Endodermal cell (in vitro differentiated cells): ENCODE results near the gene BAIAP2. TPM values are rescaled to one million over a fixed set of nuclear protein-coding genes. Genes with fewer than 3 reads are reported as not detected.

Source experiments
- DNase-seq: peaks from one replicate; pipeline ENCODE4 v3.0.0-alpha.2; 2017
- H3K27ac ChIP-seq: 2 replicates; pipeline ENCODE4 v1.5.1; 2013; ENCODE audit warnings: mild to moderate bottlenecking, low read depth, low read length, moderate library complexity
- H3K27me3 ChIP-seq: 2 replicates; pipeline ENCODE4 v1.6.1; 2013; ENCODE audit warnings: mild to moderate bottlenecking, low read length, moderate library complexity; ENCODE audit not compliant: insufficient read depth, control insufficient read depth, poor library complexity, severe bottlenecking
- H3K36me3 ChIP-seq: 2 replicates; pipeline ENCODE4 v1.7.0; 2013; ENCODE audit warnings: mild to moderate bottlenecking, low read length, moderate library complexity; ENCODE audit not compliant: control insufficient read depth, insufficient read depth
- H3K4me1 ChIP-seq: one replicate; pipeline ENCODE4 v1.7.0; 2013; ENCODE audit warnings: low read length; ENCODE audit not compliant: control insufficient read depth, insufficient read depth
- H3K4me3 ChIP-seq: 2 replicates; pipeline ENCODE4 v1.5.1; 2013; ENCODE audit warnings: mild to moderate bottlenecking, low read length, moderate library complexity
- H3K9ac ChIP-seq: 2 replicates; pipeline ENCODE4 v1.6.1; 2013; ENCODE audit warnings: mild to moderate bottlenecking, low read length, moderate library complexity; ENCODE audit not compliant: poor library complexity, severe bottlenecking; ENCODE audit errors: extremely low read depth
- H3K9me3 ChIP-seq: 2 replicates; pipeline ENCODE4 v1.6.1; 2013; ENCODE audit warnings: mild to moderate bottlenecking, low read length, moderate library complexity; ENCODE audit not compliant: control insufficient read depth
- H3K27ac Mint-ChIP-seq: 2 replicates; pipeline ENCODE4 v1.8.0; 2020; ENCODE audit warnings: mixed read lengths
- H3K27me3 Mint-ChIP-seq: 2 replicates; pipeline ENCODE4 v1.8.0; 2021; ENCODE audit warnings: mild to moderate bottlenecking, mixed read lengths; ENCODE audit not compliant: insufficient read depth
- H3K36me3 Mint-ChIP-seq: 2 replicates; pipeline ENCODE4 v1.8.0; 2020; ENCODE audit warnings: low read depth, mixed read lengths
- H3K4me1 Mint-ChIP-seq: 2 replicates; pipeline ENCODE4 v1.8.0; 2020; ENCODE audit warnings: mixed read lengths
- H3K4me3 Mint-ChIP-seq: 2 replicates; pipeline ENCODE4 v1.8.0; 2020; ENCODE audit warnings: mild to moderate bottlenecking, moderate library complexity, mixed read lengths
- H3K9me3 Mint-ChIP-seq: 2 replicates; pipeline ENCODE4 v1.8.0; 2020; ENCODE audit warnings: mild to moderate bottlenecking, mixed read lengths
- WGBS, 2 experiments: methylation state at CpG; one replicate each; pipeline versions ENCODE4 v1.1.5 to v1.1.7; 2013; ENCODE audit warnings: missing lambda C conversion rate in 2 of 2, mixed read lengths in 1 of 2; ENCODE audit not compliant: insufficient coverage in 1 of 2, insufficient read length in 1 of 2; 5-methylcytosine and 5-hydroxymethylcytosine counted together
- total RNA-seq, 2 donors: library from RNA; stranded (reverse); fragmentation: NEBNext Ultra II Directional in 1 of 2; extraction: Animal tissue kit (Norgen Biotek cat#: 25700) in 1 of 2; gene quantifications; 2 replicates in 1 of 2; 3 replicates in 1 of 2; pipeline ENCODE4 v1.2.1, GENCODE V29; 2021
- TF ChIP-seq, protein P1 (sequence below): fragments of 200-600 bp; sonication (generic); conservative IDR thresholded peaks from 2 replicates; pipeline ENCODE4 v1.5.0; 2021; ENCODE audit warnings: antibody characterized with exemption, mild to moderate bottlenecking

The BAIAP2 gene
- total RNA-seq, 2 donors from 2014 or later: 24.9 to 32.7 TPM

DNA sequence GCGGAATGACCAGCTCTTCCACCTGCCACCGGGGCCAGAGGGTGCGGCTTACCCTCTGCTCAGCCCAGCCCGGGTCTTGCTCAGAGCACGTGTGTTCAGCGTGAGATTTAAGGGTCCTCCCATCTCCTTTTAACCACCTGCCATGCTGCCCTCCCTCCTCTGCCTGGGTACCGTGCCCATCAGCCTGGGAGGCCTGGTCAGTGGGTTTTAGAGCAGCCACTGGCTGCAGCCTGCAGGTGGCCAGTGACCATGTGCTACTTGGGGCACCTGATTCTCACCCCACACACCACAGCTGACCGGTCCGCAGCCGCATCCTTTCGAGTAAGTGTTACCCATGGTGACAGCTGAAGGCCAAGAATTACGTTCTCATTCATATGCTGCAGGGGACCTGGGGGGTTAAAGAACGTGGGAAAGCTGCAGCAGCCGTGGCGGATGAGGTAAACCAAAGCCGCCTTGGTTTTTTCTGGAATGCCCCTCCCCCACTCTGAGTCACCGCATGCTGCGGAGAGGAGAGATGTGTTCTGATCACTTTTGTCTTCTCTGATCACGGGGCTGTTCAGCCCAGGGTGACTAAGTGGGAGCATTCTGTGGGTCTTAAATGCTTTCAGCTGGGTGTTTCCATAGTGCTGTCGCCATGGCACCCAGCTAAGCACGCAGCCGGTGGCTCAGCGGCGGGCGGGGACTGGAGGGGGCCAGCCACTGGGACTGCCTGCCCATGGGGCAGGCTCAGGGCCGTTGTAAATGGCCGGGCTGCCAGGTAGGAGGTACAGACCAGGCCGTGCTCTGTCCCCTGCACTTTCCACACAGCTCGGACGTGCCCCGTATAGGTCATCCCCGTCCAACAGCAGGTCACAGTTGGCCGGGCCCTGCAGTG lies 59.8 kb downstream of the BAIAP2 start:
- Histone ChIP-seq H3K36me3 (no peaks in the 10 kb centered on the region), H3K4me3 (no peak overlapping the region), H3K27me3 (no peaks in the 10 kb centered on the region), H3K9me3 (no peaks in the 10 kb centered on the region), H3K27ac (peak overlapping the region; percentile 99), H3K4me1 (peaks cover 10% of the 10 kb centered on the region), H3K9ac (peak overlapping the region; percentile 30)
- no peaks in the 10 kb centered on the region for H3K27me3 Mint-ChIP-seq
- whole genome bisulfite sequencing, 2 experiments: 36 to 52% methylated on average over 14 to 33 of the region's 33 CpGs
- TF ChIP-seq, protein P1, sequence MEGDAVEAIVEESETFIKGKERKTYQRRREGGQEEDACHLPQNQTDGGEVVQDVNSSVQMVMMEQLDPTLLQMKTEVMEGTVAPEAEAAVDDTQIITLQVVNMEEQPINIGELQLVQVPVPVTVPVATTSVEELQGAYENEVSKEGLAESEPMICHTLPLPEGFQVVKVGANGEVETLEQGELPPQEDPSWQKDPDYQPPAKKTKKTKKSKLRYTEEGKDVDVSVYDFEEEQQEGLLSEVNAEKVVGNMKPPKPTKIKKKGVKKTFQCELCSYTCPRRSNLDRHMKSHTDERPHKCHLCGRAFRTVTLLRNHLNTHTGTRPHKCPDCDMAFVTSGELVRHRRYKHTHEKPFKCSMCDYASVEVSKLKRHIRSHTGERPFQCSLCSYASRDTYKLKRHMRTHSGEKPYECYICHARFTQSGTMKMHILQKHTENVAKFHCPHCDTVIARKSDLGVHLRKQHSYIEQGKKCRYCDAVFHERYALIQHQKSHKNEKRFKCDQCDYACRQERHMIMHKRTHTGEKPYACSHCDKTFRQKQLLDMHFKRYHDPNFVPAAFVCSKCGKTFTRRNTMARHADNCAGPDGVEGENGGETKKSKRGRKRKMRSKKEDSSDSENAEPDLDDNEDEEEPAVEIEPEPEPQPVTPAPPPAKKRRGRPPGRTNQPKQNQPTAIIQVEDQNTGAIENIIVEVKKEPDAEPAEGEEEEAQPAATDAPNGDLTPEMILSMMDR: peak; percentile 25
- no peaks in the 10 kb centered on the region for H3K9me3 Mint-ChIP-seq
- H3K4me1 Mint-ChIP-seq: peaks cover 15% of the 10 kb centered on the region
- peak; percentile 97 for DNase-seq
- H3K27ac Mint-ChIP-seq: peak overlapping the region; percentile 92
- no peak overlapping the region for H3K4me3 Mint-ChIP-seq
- H3K36me3 Mint-ChIP-seq: no peaks in the 10 kb centered on the region

DNA sequence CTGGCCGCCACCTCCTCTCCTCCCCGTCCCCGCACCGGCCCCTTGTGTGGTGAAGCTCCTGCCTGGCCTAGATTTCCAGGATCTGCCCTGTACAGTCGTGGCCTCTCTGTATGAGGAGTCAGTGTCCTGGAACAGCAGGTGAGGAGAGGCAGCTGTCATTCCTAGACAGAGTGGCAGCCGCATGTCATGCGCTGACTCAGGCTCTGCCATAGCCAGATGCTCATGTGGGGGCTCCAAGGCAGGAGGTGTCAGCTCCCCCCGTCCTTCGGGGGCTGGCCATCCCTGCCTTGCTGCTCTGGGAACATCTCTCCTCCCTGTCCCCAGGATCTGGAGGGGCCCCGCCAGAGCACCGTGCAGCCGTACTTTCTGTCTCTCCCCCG lies 60.4 kb downstream of the BAIAP2 start:
- no peak overlapping the region for H3K4me3 Mint-ChIP-seq

DNA sequence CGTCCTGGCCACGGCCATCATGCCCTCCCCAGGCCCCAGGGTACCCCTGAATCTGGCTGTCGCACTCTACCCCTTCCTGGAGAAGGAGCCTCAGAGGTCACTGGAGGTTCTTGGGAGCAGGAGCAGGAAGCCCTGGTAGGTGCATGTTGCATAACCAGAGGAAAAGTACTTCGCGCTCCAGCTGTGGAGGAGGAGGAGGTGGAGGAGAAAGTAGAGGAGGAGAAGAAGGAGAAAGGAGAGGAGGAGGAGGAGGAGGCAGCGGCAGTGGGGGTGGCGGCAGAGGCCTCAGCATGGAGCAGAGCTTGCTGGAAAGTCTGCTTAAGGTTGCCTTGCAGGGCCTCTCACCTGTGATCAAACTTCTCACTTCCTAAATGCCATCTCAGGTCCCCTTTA lies 61.8 kb downstream of the BAIAP2 start:
- no peak overlapping the region for H3K9ac ChIP-seq
- no peaks in the 10 kb centered on the region for H3K36me3 Mint-ChIP-seq
- no peak overlapping the region for H3K27ac Mint-ChIP-seq
- peaks cover 15% of the 10 kb centered on the region for H3K4me1 Mint-ChIP-seq
- no peaks in the 10 kb centered on the region for H3K9me3 ChIP-seq
- no peak for DNase-seq
- no peaks in the 10 kb centered on the region for H3K9me3 Mint-ChIP-seq
- H3K36me3 ChIP-seq: peaks cover 4% of the 10 kb centered on the region
- H3K27me3 ChIP-seq: no peaks in the 10 kb centered on the region
- no peaks in the 10 kb centered on the region for H3K27me3 Mint-ChIP-seq
- H3K4me3 ChIP-seq: no peak overlapping the region
- no peak overlapping the region for H3K4me3 Mint-ChIP-seq
- 87% methylated on average over 6 to 7 of the region's 7 CpGs for WGBS, 2 experiments
- TF ChIP-seq, protein P1: no peak
- H3K4me1 ChIP-seq: peaks cover 10% of the 10 kb centered on the region
- no peak overlapping the region for H3K27ac ChIP-seq

More for the DNA sequence above, 60.4 kb downstream of the BAIAP2 start:
- Histone ChIP-seq H3K4me3 (no peak overlapping the region), H3K27ac (peak overlapping the region; percentile 99), H3K9me3 (no peaks in the 10 kb centered on the region), H3K36me3 (no peaks in the 10 kb centered on the region), H3K27me3 (no peaks in the 10 kb centered on the region), H3K9ac (peak overlapping the region; percentile 30), H3K4me1 (peaks cover 10% of the 10 kb centered on the region)
- no peaks in the 10 kb centered on the region for H3K36me3 Mint-ChIP-seq
- H3K27me3 Mint-ChIP-seq: no peaks in the 10 kb centered on the region
- TF ChIP-seq, protein P1: no peak
- no peak for DNase-seq
- peaks cover 15% of the 10 kb centered on the region for H3K4me1 Mint-ChIP-seq
- peak overlapping the region; percentile 92 for H3K27ac Mint-ChIP-seq
- 72 to 76% methylated on average over 10 to 13 of the region's 13 CpGs for WGBS, 2 experiments
- no peaks in the 10 kb centered on the region for H3K9me3 Mint-ChIP-seq
